Head of caudate nucleus (tissue), 42 donors: ENCODE measurements around the gene IKBKG.
"Not testable (repeated sequence)": the region's sequence is repeated elsewhere in the genome, so short reads cannot be mapped to it uniquely, and the experiment has no call there.

ENCODE experiments used
- DNase-seq, 42 donors: peaks; one replicate each; pipeline versions ENCODE4 v3.0.0 to v3.0.0-alpha.2; 2020 to 2021; ENCODE audit warnings: mixed read lengths in 7 of 42
- intact Hi-C: fragments of 100-400 bp; cut with DNase I; formaldehyde crosslinking; loops from one replicate; pipeline ENCODE4 v1.15.0; 2022

IKBKG gene, protein sequence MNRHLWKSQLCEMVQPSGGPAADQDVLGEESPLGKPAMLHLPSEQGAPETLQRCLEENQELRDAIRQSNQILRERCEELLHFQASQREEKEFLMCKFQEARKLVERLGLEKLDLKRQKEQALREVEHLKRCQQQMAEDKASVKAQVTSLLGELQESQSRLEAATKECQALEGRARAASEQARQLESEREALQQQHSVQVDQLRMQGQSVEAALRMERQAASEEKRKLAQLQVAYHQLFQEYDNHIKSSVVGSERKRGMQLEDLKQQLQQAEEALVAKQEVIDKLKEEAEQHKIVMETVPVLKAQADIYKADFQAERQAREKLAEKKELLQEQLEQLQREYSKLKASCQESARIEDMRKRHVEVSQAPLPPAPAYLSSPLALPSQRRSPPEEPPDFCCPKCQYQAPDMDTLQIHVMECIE

DNA sequence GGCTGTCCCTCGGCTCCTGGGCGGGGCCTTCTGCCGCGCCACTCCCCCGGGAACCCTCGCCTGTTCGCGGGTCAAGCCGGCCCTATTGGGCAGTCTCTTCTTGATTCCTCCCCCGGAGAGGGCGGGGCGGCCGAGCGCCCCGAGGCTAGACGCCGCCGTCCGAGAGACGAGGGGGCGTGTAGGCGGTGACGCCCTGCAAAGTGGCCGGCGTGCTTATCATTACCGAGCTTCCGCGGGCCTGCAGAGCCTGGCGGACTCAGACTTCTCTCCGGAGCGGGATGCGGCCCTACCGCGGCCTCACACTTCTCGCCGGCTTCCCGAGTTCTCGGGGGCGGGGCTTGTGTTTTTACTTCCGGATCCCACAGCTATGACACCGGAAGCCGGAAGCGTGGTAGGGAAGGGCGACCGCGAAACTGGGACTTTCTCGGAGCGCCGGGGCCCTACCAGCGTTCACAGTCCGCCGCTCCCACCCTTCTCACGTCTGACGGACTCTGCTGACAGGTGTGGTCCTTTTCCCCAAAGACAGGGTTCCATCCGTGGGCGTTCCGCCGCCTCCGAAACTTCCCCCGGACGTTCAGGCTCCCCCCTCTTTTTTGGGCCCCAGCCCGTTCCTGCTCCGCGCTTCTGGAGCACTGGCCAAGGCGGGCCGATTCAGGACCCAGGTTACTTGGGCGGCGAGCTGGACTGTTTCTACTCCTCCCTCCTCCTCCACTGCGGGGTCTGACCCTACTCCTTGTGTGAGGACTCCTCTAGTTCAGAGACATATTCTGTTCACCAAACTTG is at the start of gene IKBKG:
TSS of gene IKBKG (plus strand) at position 376 of the 783 bp plus-strand sequence. CDS start 4,383 bp downstream, outside the sequence.
- peak; percentile 78 to 96 (median 91) for DNase-seq
- intact Hi-C loops, result no loop called here

DNA sequence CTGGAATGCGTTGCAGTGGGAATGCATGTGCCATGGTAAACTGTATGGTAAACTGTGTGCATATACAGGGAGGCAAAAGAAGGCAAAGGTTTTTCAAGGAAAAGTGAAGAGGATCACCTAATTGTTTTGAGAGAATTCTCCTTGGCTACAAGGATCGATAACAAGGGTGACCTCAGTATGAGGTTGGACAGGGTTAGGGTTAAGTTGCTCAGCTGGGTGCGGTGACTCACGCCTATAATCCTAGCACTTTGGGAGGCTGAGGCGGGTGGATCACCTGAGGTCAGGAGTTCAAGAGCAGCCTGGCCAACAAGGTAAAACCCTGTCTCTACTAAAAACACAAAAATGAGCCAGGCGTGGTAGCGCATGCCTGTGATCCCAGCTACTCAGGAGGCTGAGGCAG is 46.0 kb upstream of the IKBKG start:
- intact Hi-C loops, DNase-seq: not testable (repeated sequence)

DNA sequence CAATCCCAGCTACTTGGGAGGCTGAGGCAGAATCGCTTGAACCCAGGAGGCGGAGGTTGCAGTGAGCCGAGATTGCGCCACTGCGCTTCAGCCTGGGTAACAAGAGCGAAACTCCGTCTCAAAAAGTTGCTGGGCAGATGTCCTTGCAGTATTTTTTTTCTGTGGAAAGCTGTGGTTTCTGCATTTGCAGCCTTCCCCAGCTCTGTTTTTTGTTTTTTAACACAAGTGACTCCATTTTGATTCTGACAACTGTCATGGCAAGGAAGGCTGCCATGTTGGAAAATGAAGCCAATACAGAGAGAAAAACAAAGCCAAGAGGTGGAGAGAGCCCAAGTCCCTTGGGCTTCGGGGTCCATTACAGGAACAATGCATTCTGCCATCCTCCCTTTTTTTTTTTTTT is 45.3 kb upstream of the IKBKG start:
- intact Hi-C loops, result no loop called here
- DNase-seq, result no peak

DNA sequence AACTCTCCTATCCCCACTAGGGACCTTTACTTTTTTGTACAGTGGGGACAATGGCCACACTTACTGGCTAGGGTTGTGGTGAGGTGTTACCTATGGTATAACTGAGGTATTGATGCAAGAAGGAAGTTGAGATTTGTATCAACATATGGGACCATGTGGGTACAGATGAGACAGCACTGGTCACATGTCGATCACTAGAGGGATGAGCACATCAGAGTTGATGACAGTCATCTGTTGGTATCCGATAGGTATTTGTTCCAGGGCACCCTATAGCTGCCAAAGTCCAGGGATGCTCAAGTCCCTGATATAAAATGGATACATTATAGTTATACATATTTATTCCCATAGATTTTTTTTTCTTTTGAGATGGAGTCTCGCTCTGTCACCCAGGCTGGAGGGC is 44.4 kb upstream of the IKBKG start:
- intact Hi-C loops, result no loop called here
- no peak for DNase-seq

DNA sequence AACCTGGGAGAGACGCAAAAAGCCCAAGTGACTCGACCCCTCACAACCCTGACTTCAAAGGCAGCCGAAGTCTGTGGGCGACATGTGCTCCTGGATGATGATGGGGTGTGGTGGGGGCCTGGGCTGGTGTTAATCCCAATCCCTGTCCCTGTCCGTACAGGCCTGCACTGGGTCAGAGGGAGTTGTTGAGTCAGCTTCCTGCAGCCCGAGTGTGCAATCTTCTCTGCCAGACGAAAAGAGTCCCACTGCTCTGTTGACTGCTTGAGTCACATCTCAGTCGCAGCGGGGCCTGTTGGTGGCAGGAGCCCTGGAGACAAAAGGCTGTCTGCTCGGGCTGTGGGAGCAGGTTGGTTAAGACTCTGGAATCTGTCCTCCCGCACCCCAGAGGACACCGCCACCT is 41.7 kb upstream of the IKBKG start:
- DNase-seq, result peak in 4 of 42 donors; percentile 23 to 47 (median 32)
- intact Hi-C loops, result no loop called here

DNA sequence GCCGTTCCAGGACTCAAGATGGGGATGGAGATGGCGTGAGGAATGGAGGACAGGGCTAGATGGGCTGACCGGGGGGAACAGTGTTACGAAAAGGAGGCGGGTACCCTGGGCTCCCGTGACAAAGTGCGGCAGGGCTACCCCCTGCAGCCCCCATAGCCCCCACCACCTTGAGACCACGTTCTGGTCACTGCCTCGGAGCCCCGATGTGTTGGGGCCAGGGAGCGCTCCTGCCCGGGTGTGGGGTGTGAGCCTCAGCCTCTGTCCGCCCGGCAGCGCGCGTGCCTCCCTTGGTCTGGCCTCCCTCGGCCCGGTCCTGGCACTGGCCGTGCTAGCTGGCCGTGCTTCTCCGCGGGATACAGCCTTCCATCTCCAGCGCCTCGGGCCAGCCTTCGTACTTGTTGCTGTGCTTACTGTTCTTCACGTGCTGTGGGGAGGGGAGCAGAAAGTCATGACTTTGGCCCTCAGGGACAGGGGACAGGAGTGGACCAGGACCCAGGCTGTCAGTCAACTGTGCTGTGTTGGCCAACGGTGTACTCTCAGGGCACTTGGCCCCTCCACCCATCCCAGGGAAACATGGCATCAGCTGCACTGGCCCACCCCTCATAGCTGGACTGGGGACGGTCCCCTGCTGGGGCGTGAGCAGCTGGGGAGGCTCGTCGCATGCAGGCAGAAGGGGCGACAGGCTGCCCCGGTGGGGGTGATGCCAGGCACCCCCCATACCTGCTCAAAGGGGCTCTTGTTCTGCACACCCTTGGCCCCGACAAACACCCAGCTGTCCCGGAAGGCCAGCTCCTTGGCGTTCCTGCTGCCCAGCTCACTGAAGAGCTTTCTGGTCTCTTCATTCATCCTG is 40.7 kb upstream of the IKBKG start:
- DNase-seq, result peak in 1 of 42 donors; percentile 5
- intact Hi-C loops, result no loop called here

DNA sequence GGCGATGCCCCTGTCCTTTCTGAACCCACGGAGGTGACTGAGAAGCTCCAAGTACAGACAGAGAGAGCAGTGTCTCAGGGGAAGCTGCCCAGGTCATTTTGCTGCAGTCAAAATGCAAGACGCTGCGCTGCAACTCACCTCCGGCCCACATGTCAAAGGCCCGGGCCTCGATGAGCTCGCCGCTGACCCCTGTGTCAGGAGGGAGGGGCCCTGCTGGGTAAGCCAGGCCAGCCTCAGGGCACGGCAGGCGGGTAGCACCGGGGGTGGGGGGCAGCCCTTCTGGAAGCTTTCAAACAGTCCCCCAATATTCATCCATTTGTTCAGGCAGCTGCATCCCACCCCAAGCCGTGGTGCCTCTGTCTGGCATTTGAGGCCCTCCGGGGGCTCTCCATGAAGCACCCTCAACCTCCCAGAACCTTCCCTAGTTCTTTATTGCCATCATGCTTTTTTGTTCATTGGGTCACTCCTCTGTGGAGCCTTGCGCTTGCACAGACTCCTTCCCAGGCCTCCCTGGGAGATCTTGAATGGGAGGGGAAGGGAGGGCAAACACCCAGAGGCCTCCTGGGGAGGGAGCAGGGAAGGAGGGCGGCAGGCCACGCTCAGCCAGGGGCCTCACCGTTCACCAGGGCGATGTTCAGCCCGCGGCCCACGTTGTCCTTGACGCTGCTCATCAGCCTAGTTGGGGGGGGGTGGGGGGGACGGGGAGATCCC is 39.6 kb upstream of the IKBKG start:
- intact Hi-C loops, result no loop called here
- DNase-seq, result no peak

DNA sequence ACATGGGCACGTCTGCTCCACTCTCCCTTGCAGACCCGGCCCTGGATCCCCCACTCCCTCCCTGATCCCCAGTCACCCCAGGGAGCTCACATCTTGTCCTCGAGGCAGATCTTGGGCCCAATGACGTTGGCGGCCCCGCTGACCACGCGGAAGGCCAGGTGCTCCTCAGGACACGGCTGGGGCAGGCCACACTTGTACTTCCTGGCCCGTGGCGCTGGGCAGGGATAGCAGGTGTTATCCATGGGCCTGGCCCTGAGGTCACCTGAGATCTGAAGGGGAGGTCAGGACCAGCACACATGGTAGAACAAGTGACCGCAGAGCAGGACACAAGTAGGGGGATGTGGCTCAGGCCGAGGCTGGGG is 39.1 kb upstream of the IKBKG start:
- intact Hi-C loops, result no loop called here

DNA sequence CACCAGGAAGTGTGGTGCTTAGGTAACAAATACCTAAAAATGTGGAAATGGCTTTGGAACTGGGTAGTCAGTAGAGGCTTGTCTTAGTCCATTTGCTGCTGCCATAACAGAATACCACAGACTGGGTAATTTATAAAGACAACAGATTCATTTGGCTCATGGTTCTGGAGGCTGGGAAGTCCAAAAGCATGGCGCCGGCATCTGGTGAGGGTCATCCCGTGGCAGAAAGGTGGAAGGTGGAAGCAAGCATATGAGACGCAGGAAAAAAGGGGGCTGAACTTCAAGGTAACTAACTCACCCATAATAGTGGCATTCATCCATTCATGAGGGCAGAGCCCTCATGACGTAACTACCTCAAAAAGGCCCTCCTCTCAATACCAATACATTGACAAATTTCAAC is 38.0 kb upstream of the IKBKG start:
- intact Hi-C loops, result no loop called here
- no peak for DNase-seq

More for the DNA sequence above, 39.1 kb upstream of the IKBKG start:
- DNase-seq, result no peak

DNA sequence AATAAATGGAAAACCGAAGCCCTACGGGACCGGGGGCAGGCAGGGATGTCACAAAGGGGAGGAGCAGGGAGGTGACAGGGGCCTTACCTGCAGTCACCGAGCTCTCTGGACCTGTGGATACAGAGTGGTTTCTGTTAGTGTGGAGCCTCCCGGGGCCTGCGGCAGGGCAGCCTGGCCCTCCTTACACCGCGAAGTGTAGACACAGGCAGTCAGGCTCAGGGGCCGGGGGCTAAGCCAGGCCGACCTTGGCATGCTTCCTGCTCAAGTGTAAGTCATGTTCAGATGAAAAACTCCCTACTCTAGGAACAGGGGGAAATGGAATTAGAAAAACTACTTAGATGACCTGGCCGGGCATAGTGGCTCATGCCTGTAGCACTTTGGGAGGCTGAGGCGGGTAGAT is 35.7 kb upstream of the IKBKG start:
- no peak for DNase-seq
- intact Hi-C loops, result no loop called here

DNA sequence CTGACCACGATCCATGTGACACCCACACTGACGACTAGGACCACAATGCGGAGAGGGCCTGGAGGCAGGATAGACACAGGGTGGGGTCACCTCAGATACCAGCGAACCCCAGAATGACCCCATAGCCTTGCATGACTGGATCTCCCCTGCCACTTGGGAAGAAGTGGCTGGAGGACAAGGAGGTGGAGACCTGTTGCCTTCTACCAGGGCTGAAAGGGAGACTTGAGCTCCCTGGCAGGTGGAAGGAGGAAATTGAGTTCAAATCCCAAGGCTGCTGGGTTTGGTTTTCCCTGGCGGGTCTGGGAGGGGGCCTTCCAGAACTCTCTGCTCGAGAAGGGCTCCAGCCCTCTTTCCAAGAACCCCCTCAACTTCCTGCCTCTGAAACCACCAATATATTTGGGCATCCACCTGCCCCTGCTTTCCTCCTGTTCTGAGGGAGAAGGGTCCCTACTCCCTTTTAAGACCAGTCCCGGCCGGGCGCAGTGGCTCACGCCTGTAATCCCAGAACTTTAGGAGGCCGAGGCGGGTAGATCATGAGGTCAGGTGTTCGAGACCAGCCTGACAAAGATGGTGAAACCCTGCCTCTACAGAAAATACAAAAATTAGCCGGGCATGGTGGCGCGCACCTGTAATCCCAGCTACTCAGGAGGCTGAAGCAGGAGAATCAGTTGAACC is 34.4 kb upstream of the IKBKG start:
- intact Hi-C loops, result no loop called here
- no peak for DNase-seq

DNA sequence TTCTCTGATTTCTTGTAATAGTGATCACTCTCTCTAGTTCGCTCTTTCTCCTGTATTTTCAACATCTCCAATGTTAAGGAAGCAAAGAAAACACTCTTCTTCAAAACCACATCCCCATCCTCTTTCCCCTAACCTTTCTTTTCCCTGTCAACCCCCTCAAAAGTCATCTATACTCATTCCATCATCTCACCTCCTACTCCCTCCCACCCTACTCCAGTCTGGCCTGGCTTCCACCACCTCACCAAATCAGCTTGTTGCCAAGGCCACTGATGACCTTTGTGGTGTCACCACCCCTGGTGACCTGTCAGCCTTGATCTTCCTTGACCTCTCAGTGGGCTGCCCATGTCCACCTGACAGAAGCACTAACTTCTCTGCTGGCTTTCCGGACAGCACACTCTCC is 33.7 kb upstream of the IKBKG start:
- intact Hi-C loops, result no loop called here
- DNase-seq, result no peak

DNA sequence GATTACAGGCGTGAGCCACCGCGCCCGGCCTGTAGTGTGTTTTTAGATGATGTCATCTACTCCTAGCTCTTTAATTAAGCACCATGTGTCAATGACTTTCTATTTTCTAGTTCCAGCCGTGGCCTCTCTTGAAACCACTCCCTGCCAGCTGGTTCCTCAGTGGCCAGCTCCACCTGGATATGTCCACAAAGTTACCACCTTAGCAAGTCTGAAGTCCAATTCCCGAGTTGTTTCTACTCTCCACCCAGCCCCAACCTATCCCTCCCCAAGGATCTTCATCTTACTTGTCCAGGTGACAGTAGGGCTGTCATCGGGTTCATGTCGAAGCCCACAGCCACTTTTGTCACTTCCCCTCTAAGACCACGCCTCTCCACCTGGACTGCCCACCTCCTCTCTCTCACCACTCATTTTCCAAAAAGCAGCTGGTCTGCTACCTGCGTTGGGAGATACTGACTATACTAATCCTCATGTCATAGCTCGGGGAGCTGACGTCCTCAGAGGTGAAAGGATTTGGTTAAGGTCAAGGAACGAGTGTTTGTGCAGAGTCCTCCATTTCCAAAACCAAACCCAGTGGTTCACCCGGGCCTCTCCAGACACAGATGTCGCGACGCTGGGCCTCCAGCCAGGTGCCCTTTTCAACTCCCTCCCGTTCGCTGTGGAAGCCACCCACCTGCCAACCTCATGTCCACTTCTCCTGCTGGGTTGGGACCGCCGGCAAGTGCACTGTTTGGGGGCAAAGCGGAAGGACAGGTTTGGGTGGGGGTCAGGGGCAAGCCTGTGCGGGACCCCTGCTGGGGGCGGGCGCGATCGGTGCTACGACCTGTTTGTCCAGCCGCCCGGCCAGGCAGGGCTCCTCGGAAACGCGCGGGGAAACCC is 32.1 kb upstream of the IKBKG start:
- intact Hi-C loops, result no loop called here
- DNase-seq, result no peak

DNA sequence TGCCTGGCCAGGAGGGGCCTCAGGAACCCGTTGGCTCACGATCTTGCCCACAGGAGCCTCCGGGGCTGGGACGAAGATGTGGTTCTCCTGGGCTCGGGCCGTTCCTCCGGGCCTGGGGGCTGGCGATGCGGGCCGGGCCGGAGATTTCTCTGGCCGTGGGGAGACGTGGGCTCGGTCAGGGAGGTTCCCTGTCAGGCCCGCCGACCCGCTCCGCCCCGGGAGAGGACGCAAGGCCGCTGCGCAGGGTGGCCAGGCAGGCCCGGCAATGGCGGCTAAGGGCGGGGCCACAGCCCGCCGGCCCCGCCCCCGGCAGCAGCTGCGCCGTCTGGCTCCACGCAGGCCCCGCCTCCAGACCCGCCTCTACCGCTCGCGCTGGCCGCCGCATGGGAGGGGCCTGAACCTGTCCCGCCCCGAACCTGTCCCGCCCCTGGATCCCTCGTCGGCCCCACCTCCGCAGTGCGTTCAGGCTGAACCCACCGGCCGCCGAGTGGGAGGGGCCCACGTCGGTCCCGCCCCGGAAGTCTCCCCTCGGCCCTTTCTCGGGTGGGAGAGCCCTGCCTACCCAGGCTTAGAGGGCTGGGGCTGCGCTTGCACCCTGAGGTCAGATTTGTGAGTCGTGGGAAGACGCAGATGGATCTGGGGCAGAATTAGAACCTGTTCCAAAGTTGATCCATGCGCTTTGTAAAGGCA is 31.3 kb upstream of the IKBKG start, which contains the start of gene FAM3A:
TSS of gene FAM3A (minus strand) at position 267 of the 690 bp plus-strand sequence. CDS start 460 bp downstream, outside the sequence.
- DNase-seq, result peak; percentile 85 to 98 (median 95)
- intact Hi-C loops, result no loop called here

DNA sequence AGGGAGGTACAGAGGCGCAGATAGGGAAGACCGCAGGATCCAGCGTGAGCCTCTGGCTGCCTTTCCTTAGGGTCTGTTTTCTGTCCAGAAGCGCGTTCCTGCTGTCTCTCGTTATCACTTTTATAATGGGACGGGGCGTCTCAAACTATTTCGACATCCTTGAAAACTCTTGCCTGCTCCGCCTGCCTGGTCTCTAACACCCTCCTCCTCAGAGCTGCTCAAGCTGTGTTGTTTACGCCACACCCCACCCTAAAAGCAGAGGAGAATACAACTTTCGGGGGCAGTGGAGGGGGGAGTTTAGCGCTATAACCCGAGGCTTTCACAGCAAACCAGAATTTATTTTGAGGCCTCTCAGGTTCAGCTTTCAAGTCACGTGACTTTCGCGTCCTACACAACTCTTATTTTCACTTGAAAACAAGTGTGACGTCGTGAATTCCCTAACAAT is 30.7 kb upstream of the IKBKG start:
- intact Hi-C loops, result no loop called here
- peak in 10 of 42 donors; percentile 21 to 58 (median 46) for DNase-seq

DNA sequence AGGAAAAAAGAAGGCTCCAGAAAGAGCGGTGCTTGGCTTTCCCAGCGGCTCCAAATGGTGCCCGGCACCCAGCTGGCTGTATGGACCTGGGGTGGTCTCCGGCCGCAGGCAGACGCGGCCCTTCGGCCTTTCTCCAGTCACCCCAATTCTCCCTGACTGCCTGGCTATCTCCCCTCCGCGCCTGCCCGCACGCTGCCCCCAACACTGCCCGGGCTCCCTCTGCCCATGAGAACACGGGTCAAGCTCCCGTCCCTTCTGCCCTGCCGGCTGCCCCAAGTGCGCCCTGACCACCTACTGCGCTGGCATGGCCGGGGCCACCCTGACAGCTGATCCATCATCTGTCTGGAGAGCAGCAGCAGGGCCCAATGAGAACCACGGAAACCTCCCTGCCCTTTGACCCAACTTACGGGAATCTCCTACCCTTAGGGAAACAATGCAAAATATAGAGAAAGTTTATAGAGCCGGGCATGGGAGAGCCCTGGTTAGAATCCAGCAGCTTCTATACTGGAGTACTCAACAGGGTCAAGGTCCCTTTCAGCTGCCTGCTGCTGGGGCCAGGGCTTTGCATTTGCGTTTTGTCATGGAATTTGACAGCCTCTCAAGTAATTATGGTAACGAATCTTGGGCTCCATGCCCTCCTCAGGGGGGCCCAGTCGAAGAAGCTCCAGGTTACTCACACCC is 30.2 kb upstream of the IKBKG start:
- DNase-seq, result peak in 12 of 42 donors; percentile 8 to 45 (median 30)

More for the DNA sequence above, 30.2 kb upstream of the IKBKG start:
- intact Hi-C loops, result no loop called here
